GM23338 (cell line): Measurements from ENCODE around the gene FOXP4. TPM values are rescaled to one million over a fixed set of nuclear protein-coding genes. Genes with fewer than 3 reads are reported as not detected.

ENCODE experiments used
- ATAC-seq: fragments of 200-7000 bp; cut with Tn5 transposase; 3 replicates; pipeline ENCODE4 v1.9.1; 2020
- DNase-seq: peaks from one replicate; pipeline ENCODE4 v3.0.0-alpha.2; 2015; ENCODE audit warnings: low spot score
- H2AFZ ChIP-seq: fragments of 200-600 bp; sonication (generic); 2 replicates; pipeline ENCODE4 v1.8.0; 2016; ENCODE audit warnings: antibody characterized with exemption, mild to moderate bottlenecking, moderate library complexity
- H3F3A ChIP-seq: fragments of 200-600 bp; sonication (generic); replicated peaks from 2 replicates; pipeline ENCODE4 v1.8.0; 2017; ENCODE audit warnings: antibody characterized with exemption, mixed run types, low read depth
- H3K27ac ChIP-seq: fragments of 200-600 bp; sonication (generic); 2 replicates; pipeline ENCODE4 v1.6.1; 2016; ENCODE audit warnings: low read depth
- H3K27me3 ChIP-seq: fragments of 200-600 bp; sonication (generic); 2 replicates; pipeline ENCODE4 v1.8.0; 2016; ENCODE audit warnings: mild to moderate bottlenecking, mixed run types, moderate library complexity; ENCODE audit not compliant: insufficient read depth
- H3K36me3 ChIP-seq: fragments of 200-600 bp; sonication (generic); 2 replicates; pipeline ENCODE4 v1.8.0; 2016; ENCODE audit warnings: mild to moderate bottlenecking; ENCODE audit not compliant: insufficient read depth
- H3K4me1 ChIP-seq: fragments of 200-600 bp; sonication (generic); 2 replicates; pipeline ENCODE4 v1.8.0; 2016; ENCODE audit warnings: mild to moderate bottlenecking, moderate library complexity; ENCODE audit not compliant: insufficient read depth
- H3K4me2 ChIP-seq: fragments of 200-600 bp; sonication (generic); 2 replicates; pipeline ENCODE4 v1.7.1; 2017; ENCODE audit warnings: mixed run types
- H3K4me3 ChIP-seq: fragments of 200-600 bp; sonication (generic); 2 replicates; pipeline ENCODE4 v1.6.1; 2016; ENCODE audit warnings: mixed run types
- H3K79me2 ChIP-seq: fragments of 200-600 bp; sonication (generic); replicated peaks from 2 replicates; pipeline ENCODE4 v1.8.0; 2017; ENCODE audit warnings: mild to moderate bottlenecking; ENCODE audit not compliant: insufficient read depth
- H3K9me2 ChIP-seq: fragments of 200-600 bp; sonication (generic); 2 replicates; pipeline ENCODE4 v1.8.0; 2017; ENCODE audit not compliant: insufficient read depth
- H4K20me1 ChIP-seq: fragments of 200-600 bp; sonication (generic); replicated peaks from 2 replicates; pipeline ENCODE4 v1.8.0; 2017; ENCODE audit warnings: mild to moderate bottlenecking; ENCODE audit not compliant: insufficient read depth
- H3K27ac Mint-ChIP-seq: 2 replicates; pipeline ENCODE4 v1.8.0; 2020; ENCODE audit warnings: inconsistent platforms, mild to moderate bottlenecking, moderate library complexity, mixed read lengths
- H3K27me3 Mint-ChIP-seq: 3 replicates; pipeline ENCODE4 v1.8.0; 2022; ENCODE audit warnings: low read depth, mild to moderate bottlenecking, moderate library complexity, mixed read lengths, inconsistent platforms; ENCODE audit not compliant: insufficient read depth, poor library complexity
- H3K36me3 Mint-ChIP-seq: 3 replicates; pipeline ENCODE4 v1.8.0; 2021; ENCODE audit warnings: low read depth, mild to moderate bottlenecking, inconsistent platforms, moderate library complexity, mixed read lengths
- H3K4me1 Mint-ChIP-seq: 3 replicates; pipeline ENCODE4 v1.8.0; 2020; ENCODE audit warnings: mild to moderate bottlenecking, inconsistent platforms, mixed read lengths
- H3K4me3 Mint-ChIP-seq: 3 replicates; pipeline ENCODE4 v1.8.0; 2021; ENCODE audit warnings: moderate library complexity, mild to moderate bottlenecking, inconsistent platforms, mixed read lengths
- H3K9me3 Mint-ChIP-seq: 3 replicates; pipeline ENCODE4 v1.8.0; 2020; ENCODE audit warnings: moderate library complexity, mild to moderate bottlenecking, inconsistent platforms, mixed read lengths
- CREB1 ChIP-seq: fragments of 250-450 bp; sonication (Bioruptor Pico); IDR thresholded peaks from 2 replicates; pipeline ENCODE4 v1.5.0; 2020; ENCODE audit warnings: low read depth, mild to moderate bottlenecking, moderate library complexity
- EZH2 ChIP-seq: fragments of 200-600 bp; sonication (generic); IDR thresholded peaks from one replicate; pipeline ENCODE4 v1.8.0; 2017; ENCODE audit warnings: antibody characterized with exemption, mild to moderate bottlenecking, low read depth; ENCODE audit not compliant: unreplicated experiment
- EZH2phosphoT487 ChIP-seq: fragments of 200-600 bp; sonication (generic); IDR thresholded peaks from one replicate; pipeline ENCODE4 v1.8.1; 2018; ENCODE audit warnings: antibody characterized with exemption; ENCODE audit not compliant: unreplicated experiment
- JUNB ChIP-seq: IDR thresholded peaks from one replicate; pipeline ENCODE4 v1.6.1; 2016; ENCODE audit warnings: antibody characterized with exemption; ENCODE audit not compliant: unreplicated experiment
- NANOG ChIP-seq: IDR thresholded peaks from 2 replicates; pipeline ENCODE4 v1.6.1; 2016; ENCODE audit warnings: antibody characterized with exemption, borderline replicate concordance
- POLR2AphosphoS5 ChIP-seq: IDR thresholded peaks from 2 replicates; pipeline ENCODE4 v1.6.1; 2016; ENCODE audit warnings: antibody characterized with exemption, low read depth
- STAT1 ChIP-seq: IDR thresholded peaks from one replicate; pipeline ENCODE4 v1.6.1; 2016; ENCODE audit warnings: antibody characterized with exemption; ENCODE audit not compliant: unreplicated experiment
- ZNF114 ChIP-seq: fragments of 250-450 bp; sonication (Bioruptor Pico); IDR thresholded peaks from 2 replicates; pipeline ENCODE4 v1.5.0; 2020; ENCODE audit warnings: mild to moderate bottlenecking, moderate library complexity
- ZNF331 ChIP-seq: fragments of 250-450 bp; sonication (Bioruptor Pico); IDR thresholded peaks from 2 replicates; pipeline ENCODE4 v1.5.0; 2020; ENCODE audit warnings: low read depth, mild to moderate bottlenecking, moderate library complexity
- polyA plus RNA-seq: library from polyadenylated mRNA; unstranded; fragments of >200 nt; fragmentation: Nextera tagmentation; extraction: Ambion mirVana; gene quantifications from 2 replicates; pipeline ENCODE4 v1.2.1, GENCODE V29; 2016
- total RNA-seq: library from RNA; depleted of rRNA; stranded (reverse); fragments of >200 nt; shearing (Covaris generic); gene quantifications from 2 replicates; pipeline ENCODE4 v1.2.3, GENCODE V29; 2014
- TF ChIP-seq, protein P1 (sequence below): IDR thresholded peaks from 2 replicates; pipeline ENCODE4 v1.6.1; 2016; ENCODE audit warnings: antibody characterized with exemption
- TF ChIP-seq, protein P2 (sequence below): IDR thresholded peaks from one replicate; pipeline ENCODE4 v1.6.1; 2018; ENCODE audit warnings: antibody characterized with exemption; ENCODE audit not compliant: unreplicated experiment
- TF ChIP-seq, protein P3 (sequence below), 2 experiments: fragments of 200-600 bp in 1 of 2; sonication (generic) in 1 of 2; conservative IDR thresholded peaks; 2 replicates each; pipeline versions ENCODE4 v1.5.1 to v1.6.1; 2016 to 2017; ENCODE audit warnings: antibody characterized with exemption in 2 of 2, low read depth in 2 of 2, mild to moderate bottlenecking in 2 of 2, moderate library complexity in 1 of 2
- TF ChIP-seq, protein P4 (sequence below): fragments of 250-450 bp; sonication (Bioruptor Pico); IDR thresholded peaks from 2 replicates; pipeline ENCODE4 v1.5.0; 2020; ENCODE audit warnings: mild to moderate bottlenecking, moderate library complexity

The FOXP4 gene
- total and polyA plus RNA-seq, 2 experiments from 2014 or later, result 5.1 to 13.5 TPM

DNA sequence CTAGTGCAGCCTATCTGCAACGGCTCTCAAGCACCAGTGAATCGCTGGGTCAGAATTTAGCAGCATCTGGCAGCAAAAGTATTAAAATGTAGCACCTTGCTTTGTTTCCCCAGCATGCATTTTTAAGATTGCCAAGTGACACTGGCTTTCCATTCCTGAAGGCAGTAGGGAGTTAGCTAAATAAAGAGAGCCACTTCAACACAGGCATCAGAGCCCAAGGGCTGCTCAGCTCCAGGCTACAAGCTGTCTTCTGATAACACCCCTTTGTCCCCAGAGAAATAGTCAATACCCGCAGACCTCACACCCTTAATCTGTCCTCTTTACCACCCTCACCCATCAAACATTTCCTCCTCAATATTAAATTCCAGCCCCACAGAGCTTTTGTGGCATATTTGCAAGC lies 72.4 kb downstream of the FOXP4 start:
- no peak overlapping the region for H3K27ac Mint-ChIP-seq
- no peaks in the 10 kb centered on the region for H3K27me3 ChIP-seq
- no peak for TF ChIP-seq ZNF114
- TF ChIP-seq NANOG, result no peak
- TF ChIP-seq, protein P1, sequence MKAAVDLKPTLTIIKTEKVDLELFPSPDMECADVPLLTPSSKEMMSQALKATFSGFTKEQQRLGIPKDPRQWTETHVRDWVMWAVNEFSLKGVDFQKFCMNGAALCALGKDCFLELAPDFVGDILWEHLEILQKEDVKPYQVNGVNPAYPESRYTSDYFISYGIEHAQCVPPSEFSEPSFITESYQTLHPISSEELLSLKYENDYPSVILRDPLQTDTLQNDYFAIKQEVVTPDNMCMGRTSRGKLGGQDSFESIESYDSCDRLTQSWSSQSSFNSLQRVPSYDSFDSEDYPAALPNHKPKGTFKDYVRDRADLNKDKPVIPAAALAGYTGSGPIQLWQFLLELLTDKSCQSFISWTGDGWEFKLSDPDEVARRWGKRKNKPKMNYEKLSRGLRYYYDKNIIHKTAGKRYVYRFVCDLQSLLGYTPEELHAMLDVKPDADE, result no peak
- no peak for TF ChIP-seq JUNB
- TF ChIP-seq STAT1, result no peak
- TF ChIP-seq, protein P2, sequence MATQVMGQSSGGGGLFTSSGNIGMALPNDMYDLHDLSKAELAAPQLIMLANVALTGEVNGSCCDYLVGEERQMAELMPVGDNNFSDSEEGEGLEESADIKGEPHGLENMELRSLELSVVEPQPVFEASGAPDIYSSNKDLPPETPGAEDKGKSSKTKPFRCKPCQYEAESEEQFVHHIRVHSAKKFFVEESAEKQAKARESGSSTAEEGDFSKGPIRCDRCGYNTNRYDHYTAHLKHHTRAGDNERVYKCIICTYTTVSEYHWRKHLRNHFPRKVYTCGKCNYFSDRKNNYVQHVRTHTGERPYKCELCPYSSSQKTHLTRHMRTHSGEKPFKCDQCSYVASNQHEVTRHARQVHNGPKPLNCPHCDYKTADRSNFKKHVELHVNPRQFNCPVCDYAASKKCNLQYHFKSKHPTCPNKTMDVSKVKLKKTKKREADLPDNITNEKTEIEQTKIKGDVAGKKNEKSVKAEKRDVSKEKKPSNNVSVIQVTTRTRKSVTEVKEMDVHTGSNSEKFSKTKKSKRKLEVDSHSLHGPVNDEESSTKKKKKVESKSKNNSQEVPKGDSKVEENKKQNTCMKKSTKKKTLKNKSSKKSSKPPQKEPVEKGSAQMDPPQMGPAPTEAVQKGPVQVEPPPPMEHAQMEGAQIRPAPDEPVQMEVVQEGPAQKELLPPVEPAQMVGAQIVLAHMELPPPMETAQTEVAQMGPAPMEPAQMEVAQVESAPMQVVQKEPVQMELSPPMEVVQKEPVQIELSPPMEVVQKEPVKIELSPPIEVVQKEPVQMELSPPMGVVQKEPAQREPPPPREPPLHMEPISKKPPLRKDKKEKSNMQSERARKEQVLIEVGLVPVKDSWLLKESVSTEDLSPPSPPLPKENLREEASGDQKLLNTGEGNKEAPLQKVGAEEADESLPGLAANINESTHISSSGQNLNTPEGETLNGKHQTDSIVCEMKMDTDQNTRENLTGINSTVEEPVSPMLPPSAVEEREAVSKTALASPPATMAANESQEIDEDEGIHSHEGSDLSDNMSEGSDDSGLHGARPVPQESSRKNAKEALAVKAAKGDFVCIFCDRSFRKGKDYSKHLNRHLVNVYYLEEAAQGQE, result no peak
- no peak for TF ChIP-seq EZH2phosphoT487
- no peak for TF ChIP-seq ZNF331 (CRISPR knock-in tag)
- no peak for TF ChIP-seq EZH2
- TF ChIP-seq CREB1, result no peak
- TF ChIP-seq, protein P3, sequence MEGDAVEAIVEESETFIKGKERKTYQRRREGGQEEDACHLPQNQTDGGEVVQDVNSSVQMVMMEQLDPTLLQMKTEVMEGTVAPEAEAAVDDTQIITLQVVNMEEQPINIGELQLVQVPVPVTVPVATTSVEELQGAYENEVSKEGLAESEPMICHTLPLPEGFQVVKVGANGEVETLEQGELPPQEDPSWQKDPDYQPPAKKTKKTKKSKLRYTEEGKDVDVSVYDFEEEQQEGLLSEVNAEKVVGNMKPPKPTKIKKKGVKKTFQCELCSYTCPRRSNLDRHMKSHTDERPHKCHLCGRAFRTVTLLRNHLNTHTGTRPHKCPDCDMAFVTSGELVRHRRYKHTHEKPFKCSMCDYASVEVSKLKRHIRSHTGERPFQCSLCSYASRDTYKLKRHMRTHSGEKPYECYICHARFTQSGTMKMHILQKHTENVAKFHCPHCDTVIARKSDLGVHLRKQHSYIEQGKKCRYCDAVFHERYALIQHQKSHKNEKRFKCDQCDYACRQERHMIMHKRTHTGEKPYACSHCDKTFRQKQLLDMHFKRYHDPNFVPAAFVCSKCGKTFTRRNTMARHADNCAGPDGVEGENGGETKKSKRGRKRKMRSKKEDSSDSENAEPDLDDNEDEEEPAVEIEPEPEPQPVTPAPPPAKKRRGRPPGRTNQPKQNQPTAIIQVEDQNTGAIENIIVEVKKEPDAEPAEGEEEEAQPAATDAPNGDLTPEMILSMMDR (conservative IDR thresholded peaks at IDR 0.05; ENCODE audit: low read depth in 2 of 2), result no peak
- TF ChIP-seq, protein P4, sequence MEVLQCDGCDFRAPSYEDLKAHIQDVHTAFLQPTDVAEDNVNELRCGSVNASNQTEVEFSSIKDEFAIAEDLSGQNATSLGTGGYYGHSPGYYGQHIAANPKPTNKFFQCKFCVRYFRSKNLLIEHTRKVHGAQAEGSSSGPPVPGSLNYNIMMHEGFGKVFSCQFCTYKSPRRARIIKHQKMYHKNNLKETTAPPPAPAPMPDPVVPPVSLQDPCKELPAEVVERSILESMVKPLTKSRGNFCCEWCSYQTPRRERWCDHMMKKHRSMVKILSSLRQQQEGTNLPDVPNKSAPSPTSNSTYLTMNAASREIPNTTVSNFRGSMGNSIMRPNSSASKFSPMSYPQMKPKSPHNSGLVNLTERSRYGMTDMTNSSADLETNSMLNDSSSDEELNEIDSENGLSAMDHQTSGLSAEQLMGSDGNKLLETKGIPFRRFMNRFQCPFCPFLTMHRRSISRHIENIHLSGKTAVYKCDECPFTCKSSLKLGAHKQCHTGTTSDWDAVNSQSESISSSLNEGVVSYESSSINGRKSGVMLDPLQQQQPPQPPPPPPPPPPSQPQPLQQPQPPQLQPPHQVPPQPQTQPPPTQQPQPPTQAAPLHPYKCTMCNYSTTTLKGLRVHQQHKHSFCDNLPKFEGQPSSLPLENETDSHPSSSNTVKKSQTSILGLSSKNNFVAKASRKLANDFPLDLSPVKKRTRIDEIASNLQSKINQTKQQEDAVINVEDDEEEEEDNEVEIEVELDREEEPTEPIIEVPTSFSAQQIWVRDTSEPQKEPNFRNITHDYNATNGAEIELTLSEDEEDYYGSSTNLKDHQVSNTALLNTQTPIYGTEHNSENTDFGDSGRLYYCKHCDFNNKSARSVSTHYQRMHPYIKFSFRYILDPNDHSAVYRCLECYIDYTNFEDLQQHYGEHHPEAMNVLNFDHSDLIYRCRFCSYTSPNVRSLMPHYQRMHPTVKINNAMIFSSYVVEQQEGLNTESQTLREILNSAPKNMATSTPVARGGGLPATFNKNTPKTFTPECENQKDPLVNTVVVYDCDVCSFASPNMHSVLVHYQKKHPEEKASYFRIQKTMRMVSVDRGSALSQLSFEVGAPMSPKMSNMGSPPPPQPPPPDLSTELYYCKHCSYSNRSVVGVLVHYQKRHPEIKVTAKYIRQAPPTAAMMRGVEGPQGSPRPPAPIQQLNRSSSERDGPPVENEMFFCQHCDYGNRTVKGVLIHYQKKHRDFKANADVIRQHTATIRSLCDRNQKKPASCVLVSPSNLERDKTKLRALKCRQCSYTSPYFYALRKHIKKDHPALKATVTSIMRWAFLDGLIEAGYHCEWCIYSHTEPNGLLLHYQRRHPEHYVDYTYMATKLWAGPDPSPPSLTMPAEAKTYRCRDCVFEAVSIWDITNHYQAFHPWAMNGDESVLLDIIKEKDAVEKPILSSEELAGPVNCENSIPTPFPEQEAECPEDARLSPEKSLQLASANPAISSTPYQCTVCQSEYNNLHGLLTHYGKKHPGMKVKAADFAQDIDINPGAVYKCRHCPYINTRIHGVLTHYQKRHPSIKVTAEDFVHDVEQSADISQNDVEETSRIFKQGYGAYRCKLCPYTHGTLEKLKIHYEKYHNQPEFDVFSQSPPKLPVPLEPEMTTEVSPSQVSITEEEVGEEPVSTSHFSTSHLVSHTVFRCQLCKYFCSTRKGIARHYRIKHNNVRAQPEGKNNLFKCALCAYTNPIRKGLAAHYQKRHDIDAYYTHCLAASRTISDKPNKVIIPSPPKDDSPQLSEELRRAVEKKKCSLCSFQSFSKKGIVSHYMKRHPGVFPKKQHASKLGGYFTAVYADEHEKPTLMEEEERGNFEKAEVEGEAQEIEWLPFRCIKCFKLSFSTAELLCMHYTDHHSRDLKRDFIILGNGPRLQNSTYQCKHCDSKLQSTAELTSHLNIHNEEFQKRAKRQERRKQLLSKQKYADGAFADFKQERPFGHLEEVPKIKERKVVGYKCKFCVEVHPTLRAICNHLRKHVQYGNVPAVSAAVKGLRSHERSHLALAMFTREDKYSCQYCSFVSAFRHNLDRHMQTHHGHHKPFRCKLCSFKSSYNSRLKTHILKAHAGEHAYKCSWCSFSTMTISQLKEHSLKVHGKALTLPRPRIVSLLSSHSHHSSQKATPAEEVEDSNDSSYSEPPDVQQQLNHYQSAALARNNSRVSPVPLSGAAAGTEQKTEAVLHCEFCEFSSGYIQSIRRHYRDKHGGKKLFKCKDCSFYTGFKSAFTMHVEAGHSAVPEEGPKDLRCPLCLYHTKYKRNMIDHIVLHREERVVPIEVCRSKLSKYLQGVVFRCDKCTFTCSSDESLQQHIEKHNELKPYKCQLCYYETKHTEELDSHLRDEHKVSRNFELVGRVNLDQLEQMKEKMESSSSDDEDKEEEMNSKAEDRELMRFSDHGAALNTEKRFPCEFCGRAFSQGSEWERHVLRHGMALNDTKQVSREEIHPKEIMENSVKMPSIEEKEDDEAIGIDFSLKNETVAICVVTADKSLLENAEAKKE, result no peak
- no peak for TF ChIP-seq POLR2AphosphoS5
- no peak overlapping the region for H3K4me3 Mint-ChIP-seq
- no peaks in the 10 kb centered on the region for H3K9me2 ChIP-seq
- H3K4me1 Mint-ChIP-seq, result peaks cover 7% of the 10 kb centered on the region; the same call in 2 of the 3 replicates
- no peaks in the 10 kb centered on the region for H3K4me1 ChIP-seq
- no peaks in the 10 kb centered on the region for H4K20me1 ChIP-seq
- no peak overlapping the region for H3K4me2 ChIP-seq
- H3K27me3 Mint-ChIP-seq, result peaks cover 3% of the 10 kb centered on the region
- no peaks in the 10 kb centered on the region for H3K79me2 ChIP-seq
- no peak overlapping the region for H3K27ac ChIP-seq
- H3K4me3 ChIP-seq, result no peak overlapping the region
- DNase-seq (no peak), ATAC-seq (no peak)
- no peaks in the 10 kb centered on the region for H3K36me3 ChIP-seq
- H2AFZ ChIP-seq, result peak overlapping the region; percentile 80; the same call in 1 of the 2 replicates
- H3K9me3 Mint-ChIP-seq, result peaks cover 37% of the 10 kb centered on the region
- H3K36me3 Mint-ChIP-seq, result peaks cover 18% of the 10 kb centered on the region
- H3F3A ChIP-seq, result no peaks in the 10 kb centered on the region
